Pons (tissue), 1 donor: Measurements from ENCODE around the gene SOX13.

Experiments
- DNase-seq: peaks from one replicate; pipeline ENCODE4 v3.0.0-alpha.2; 2016; ENCODE audit warnings: low spot score

SOX13 gene

DNA sequence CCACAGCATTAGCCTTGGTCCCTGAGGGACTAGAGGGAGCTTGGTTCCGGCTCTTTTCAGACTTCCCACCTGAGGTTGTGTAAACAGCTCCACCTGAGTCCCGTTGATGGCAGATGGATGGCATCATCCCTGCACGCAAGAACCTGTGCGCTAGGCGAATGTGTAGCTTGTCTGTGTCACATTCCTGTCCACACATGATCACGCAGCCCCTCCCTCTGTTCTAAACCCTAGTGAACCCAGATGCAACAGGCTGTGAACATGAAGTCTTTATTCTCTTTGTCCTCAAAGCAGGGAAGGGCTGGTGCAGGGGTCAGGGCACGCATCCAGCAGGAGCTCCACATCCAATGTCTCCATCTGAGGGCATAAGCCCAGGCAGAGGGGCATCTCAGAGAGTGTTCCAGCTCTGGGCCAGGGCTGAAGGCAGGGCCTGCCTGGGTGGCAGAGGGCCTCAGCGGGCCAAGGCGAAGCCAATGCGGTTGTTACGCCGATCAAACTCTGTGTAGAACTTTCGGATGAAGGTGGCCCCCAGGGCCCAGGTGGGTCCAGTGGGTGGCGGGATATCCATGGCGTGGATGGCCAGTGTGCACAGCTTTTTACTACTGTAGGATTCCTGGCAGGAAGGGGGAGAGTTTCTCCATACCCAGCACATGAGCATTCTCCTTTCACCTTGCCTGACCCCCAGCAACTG lies 81.8 kb downstream of the SOX13 start:
- DNase-seq, result no peak

DNA sequence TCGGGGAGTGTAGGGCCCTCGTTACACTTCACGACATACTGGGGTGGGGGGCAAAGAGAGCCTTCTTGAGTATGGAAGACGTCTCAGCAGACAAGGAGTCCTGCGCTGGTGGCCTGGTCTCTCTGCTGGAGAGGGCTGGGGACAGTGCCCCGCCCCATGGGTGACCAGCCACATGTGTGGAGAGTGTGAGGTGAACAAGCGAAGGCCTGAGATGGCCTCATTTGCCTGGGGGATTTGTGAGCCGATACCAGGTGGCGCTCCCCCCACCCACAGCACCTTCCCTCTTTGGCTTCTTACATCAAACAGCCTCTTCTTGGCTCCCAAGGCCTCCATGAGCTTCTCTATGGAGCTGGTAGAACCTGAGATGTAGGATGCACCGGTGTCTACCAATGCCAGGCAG lies 83.0 kb downstream of the SOX13 start:
- no peak for DNase-seq

GRCh38 chr1:204157962-204158361 lies 85.0 kb downstream of the SOX13 start:
- DNase-seq, result no peak

DNA sequence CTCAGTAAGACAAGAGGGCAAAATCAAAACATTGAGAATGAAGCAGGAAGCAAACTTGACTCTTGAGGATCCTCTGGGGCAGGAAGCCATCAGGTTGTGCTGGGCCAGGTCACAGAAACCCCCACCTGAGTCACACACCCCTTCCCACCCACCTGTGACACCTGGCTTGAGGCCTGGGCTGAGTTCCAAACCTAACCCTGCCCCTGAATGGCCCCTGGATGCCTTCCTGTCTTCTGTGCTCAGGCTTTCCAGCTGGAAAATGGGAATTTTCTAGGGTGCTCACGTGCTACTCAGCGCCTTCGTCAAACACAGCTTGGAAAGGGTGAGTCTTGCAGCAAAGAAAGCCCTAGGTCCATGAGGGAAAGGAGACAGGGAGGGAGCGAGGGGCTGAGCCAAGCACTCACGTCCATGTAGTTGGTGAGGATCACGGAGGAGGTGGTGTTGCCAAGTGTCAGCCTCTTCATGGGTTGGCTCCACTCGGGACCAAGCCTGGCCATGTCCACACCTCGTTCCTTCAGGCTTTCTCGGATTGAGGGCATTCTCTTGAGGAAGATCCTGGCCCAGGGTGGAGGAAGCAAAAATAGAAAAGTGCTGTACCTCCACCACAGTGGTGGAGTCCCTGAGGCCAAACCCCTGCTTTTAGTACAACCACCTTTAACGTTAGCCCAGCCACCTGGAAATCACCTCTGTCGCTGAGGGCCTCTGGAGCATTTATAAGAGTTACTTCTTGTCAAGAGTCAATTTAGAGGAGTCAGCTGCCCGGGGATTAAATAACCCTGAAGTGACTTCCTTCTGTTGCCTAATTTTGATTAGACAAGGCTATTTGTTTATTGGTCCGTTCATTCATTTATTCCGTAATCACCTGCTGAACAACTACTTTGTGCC lies 88.9 kb downstream of the SOX13 start:
- no peak for DNase-seq

GRCh38 chr1:204162494-204163074 lies 89.7 kb downstream of the SOX13 start:
- DNase-seq, result peak; percentile 55

- no peak for DNase-seq
These were observed 93.3 kb downstream of the SOX13 start, which contains the start of gene REN for GRCh38 chr1:204166219-204166618. Gene REN (minus strand): TSS chr1:204166337. CDS start chr1:204166293, 44 bp downstream.

GRCh38 chr1:204167730-204168129 lies 94.8 kb downstream of the SOX13 start:
- DNase-seq, result no peak

- no peak for DNase-seq
These were observed 96.9 kb downstream of the SOX13 start for GRCh38 chr1:204169858-204170257.

- DNase-seq, result no peak
These were observed 97.7 kb downstream of the SOX13 start for GRCh38 chr1:204170494-204171155.

DNA sequence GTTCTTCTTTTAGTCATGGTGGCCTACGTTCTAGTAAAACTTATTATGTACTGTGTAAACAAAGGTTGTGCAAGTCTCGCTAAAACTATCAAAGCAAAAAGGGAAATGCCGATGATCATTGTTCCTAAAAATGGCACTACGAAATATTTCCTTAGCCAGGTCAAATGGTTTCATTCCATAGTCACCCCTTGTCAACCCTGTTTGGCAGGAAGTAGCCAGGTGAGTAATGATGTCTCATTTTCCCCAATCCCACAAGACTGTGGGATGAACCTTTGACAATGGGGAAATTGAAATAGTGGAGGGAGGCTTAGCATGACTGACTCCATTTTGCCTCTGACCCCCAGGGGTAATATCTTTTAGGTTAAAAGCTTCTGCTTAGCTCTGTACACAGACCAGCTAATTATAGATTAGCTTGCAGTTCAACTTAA lies 98.8 kb downstream of the SOX13 start:
- no peak for DNase-seq

- peak; percentile 28 for DNase-seq
These were observed 99.6 kb downstream of the SOX13 start for GRCh38 chr1:204172404-204173029.

DNA sequence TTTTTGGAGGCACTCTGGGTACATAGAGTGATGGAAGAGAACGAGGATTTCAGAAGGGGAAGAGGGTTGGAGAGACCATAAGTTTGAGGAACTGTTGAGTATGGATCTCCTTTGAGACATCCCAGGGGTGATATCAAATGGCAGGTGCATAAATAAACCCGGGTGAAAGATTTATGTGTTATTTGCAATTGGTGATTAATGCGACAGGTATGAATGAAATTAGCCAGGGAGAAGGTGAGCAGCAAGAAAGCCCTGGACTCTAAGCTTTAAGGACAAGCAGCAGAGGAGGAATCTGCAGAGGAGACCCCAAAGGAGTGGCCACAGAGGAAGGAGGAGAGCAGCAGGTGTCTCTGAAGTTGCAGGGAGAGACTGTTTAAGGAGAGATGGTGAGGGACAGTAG lies 102.0 kb downstream of the SOX13 start:
- no peak for DNase-seq

DNA sequence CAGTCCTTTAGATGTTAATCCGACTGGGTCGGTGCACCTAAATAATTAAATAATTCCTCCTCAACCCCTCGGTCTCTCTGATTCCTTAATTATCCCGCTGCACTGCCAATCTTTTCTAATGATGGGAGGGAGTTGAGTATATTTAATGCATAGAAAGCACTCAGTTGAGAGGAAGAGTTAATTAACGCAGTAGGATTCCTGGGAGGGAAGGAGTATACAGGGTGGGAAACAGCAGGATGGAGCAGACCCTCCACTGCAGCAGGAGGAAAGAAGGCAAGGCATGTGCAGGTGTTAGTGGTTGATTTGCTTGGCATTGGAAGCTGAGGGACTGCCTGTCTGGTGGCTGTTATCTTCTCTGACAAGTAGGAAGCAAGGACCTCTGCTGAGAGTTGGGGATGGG lies 103.1 kb downstream of the SOX13 start:
- no peak for DNase-seq

- no peak for DNase-seq
These were observed 104.2 kb downstream of the SOX13 start for GRCh38 chr1:204177133-204177532.
